ENCODE measurements around the gene ADGRG3.

DNA sequence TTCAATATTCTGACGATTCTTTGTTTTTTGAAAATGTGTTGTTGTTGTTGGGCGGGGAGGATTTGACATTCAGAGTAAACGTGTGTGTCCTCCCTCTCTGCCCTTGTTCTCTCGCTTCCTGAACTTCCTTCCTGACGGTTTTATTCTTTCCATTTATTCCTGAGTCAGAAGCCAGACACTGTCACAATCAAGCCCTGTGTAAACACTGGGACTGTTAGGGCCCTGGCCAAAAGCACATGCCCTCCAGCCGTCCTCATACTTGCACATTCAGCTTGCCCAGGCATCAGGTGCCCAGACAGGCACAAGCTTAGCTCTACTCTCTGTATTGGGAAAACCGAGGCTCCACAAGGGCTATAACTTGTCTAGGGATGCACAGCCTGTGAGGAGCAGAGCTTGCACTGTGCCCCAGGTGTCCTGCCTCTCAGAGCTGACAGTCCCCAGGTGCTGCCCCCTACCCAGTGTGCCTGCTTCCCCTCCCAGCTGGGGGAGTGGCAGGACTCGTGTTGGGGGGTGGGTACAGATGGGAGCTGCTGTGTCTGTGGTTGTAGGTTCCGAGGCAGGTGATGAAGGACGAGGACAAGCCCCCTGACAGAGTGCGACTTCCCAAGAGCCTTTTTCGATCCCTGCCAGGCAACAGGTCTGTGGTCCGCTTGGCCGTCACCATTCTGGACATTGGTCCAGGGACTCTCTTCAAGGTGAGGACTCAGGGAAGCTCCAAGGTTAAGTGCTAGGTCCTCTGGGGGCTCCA is 9.7 kb downstream of the ADGRG3 start:
- TF ChIP-seq, protein P1, sequence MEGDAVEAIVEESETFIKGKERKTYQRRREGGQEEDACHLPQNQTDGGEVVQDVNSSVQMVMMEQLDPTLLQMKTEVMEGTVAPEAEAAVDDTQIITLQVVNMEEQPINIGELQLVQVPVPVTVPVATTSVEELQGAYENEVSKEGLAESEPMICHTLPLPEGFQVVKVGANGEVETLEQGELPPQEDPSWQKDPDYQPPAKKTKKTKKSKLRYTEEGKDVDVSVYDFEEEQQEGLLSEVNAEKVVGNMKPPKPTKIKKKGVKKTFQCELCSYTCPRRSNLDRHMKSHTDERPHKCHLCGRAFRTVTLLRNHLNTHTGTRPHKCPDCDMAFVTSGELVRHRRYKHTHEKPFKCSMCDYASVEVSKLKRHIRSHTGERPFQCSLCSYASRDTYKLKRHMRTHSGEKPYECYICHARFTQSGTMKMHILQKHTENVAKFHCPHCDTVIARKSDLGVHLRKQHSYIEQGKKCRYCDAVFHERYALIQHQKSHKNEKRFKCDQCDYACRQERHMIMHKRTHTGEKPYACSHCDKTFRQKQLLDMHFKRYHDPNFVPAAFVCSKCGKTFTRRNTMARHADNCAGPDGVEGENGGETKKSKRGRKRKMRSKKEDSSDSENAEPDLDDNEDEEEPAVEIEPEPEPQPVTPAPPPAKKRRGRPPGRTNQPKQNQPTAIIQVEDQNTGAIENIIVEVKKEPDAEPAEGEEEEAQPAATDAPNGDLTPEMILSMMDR (IDR thresholded peaks at IDR 0.05): no peak
- TF ChIP-seq POLR2A (IDR thresholded peaks at IDR 0.05): no peak

Data from thyroid gland (tissue), 4 donors.